Measurements from ENCODE around the gene ZNF385C.
"Not testable (repeated sequence)": the region's sequence is repeated elsewhere in the genome, so short reads cannot be mapped to it uniquely, and the experiment has no call there.

- TF ChIP-seq CTCF (conservative IDR thresholded peaks at IDR 0.05); EZH2 (IDR thresholded peaks at IDR 0.05; ENCODE audit: low read depth): not testable (repeated sequence)
Measured at GRCh38 chr17:42013740-42014139, 84.5 kb downstream of the ZNF385C start.

Measured in PC-9 (cell line).